ENCODE results near the gene DCDC2C. TPM values are rescaled to one million over a fixed set of nuclear protein-coding genes. Genes with fewer than 3 reads are reported as not detected.

The DCDC2C gene
- polyA plus RNA-seq, 1 donor from 2014 or later = not detected

DNA sequence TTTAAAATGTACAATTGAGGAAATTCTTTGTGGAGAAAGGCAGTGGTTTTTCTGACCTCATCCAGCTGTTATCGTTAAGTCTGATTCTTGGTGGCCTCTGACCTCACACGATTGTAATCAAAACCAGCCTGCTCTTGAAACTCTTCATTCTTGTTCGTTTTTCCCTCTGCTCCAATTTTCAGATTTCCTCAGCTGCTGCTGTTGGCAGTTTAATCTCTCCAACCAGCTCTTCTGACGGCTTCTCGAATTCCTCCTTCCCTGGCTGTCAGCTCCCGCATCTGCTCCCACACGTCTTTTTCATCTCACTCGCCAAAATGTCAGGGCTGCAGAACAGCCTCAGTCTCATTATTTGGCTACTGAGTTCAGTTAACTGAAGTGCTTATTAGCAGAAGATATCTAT is 136.1 kb downstream of the DCDC2C start:
- H3K4me3 ChIP-seq (ENCODE audit: low read length) = no peak overlapping the region
- H3K4me2 ChIP-seq (ENCODE audit: low read length) = no peak overlapping the region
- TF ChIP-seq EZH2 (IDR thresholded peaks at IDR 0.05; ENCODE audit: borderline replicate concordance, insufficient read depth, low read length, poor library complexity, severe bottlenecking) = no peak
- TF ChIP-seq EP300 (conservative IDR thresholded peaks at IDR 0.05; ENCODE audit: poor library complexity, severe bottlenecking) = no peak
- TF ChIP-seq, protein P1, sequence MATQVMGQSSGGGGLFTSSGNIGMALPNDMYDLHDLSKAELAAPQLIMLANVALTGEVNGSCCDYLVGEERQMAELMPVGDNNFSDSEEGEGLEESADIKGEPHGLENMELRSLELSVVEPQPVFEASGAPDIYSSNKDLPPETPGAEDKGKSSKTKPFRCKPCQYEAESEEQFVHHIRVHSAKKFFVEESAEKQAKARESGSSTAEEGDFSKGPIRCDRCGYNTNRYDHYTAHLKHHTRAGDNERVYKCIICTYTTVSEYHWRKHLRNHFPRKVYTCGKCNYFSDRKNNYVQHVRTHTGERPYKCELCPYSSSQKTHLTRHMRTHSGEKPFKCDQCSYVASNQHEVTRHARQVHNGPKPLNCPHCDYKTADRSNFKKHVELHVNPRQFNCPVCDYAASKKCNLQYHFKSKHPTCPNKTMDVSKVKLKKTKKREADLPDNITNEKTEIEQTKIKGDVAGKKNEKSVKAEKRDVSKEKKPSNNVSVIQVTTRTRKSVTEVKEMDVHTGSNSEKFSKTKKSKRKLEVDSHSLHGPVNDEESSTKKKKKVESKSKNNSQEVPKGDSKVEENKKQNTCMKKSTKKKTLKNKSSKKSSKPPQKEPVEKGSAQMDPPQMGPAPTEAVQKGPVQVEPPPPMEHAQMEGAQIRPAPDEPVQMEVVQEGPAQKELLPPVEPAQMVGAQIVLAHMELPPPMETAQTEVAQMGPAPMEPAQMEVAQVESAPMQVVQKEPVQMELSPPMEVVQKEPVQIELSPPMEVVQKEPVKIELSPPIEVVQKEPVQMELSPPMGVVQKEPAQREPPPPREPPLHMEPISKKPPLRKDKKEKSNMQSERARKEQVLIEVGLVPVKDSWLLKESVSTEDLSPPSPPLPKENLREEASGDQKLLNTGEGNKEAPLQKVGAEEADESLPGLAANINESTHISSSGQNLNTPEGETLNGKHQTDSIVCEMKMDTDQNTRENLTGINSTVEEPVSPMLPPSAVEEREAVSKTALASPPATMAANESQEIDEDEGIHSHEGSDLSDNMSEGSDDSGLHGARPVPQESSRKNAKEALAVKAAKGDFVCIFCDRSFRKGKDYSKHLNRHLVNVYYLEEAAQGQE (IDR thresholded peaks at IDR 0.05; ENCODE audit: borderline replicate concordance) = no peak
- no peak for TF ChIP-seq SMC3 (conservative IDR thresholded peaks at IDR 0.05; ENCODE audit: poor library complexity)
- TF ChIP-seq CTCF (IDR thresholded peaks at IDR 0.05; ENCODE audit: poor library complexity, severe bottlenecking) = no peak
- no peak for TF ChIP-seq POLR2AphosphoS5 (IDR thresholded peaks at IDR 0.05)
- TF ChIP-seq MXI1 (conservative IDR thresholded peaks at IDR 0.05; ENCODE audit: poor library complexity, severe bottlenecking) = no peak
- TF ChIP-seq TAF1 (IDR thresholded peaks at IDR 0.05; ENCODE audit: low read depth) = no peak
- no peak for TF ChIP-seq RAD21 (conservative IDR thresholded peaks at IDR 0.05)
- H3K79me2 ChIP-seq (replicated peaks; ENCODE audit: insufficient read depth, low read length) = no peaks in the 10 kb centered on the region
- H3K9me2 ChIP-seq (ENCODE audit: insufficient read depth, low read length) = no peaks in the 10 kb centered on the region
- H3K27ac ChIP-seq (ENCODE audit: low read length) = no peak overlapping the region
- no peak overlapping the region for H3K9ac ChIP-seq (ENCODE audit: low read length)
- H2AFZ ChIP-seq (ENCODE audit: low read depth, low read length) = no peak overlapping the region
- no peaks in the 10 kb centered on the region for H3K9me3 ChIP-seq (ENCODE audit: low read length)
- no peaks in the 10 kb centered on the region for H3K27me3 ChIP-seq (ENCODE audit: insufficient read depth, low read depth, low read length)
- no peaks in the 10 kb centered on the region for H3F3A ChIP-seq (ENCODE audit: insufficient read depth, low read length, poor library complexity, severe bottlenecking)
- no peaks in the 10 kb centered on the region for H3K36me3 ChIP-seq (ENCODE audit: insufficient read depth, low read length)
- no peaks in the 10 kb centered on the region for H4K20me1 ChIP-seq (ENCODE audit: insufficient read depth)

DNA sequence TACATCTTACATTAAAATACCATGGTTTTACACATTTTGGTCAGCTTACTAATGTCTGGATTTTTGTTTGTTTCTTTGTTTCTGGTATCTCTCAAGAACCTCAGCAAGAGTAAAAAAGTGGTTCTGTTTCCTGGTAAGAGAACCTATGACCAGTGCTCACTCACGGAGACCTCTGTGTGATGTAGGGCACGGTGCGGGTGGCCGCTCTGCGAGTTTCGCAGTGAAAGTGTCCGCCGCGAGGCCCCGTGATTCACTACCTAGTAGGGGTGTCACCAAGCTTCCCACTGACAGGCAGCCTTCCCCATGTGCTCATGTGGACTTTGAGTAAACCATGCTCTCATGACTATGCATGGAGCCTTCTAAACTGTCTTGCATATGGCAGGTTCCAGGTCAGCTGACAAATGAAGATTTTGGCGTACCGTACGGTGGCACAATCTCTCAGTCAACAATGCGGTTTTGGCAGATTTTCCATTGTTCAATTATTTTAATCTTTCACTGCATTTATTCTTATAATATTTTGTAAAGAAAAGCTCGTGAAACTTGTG is 137.3 kb downstream of the DCDC2C start:
- H3K36me3 ChIP-seq (ENCODE audit: insufficient read depth, low read length) = no peaks in the 10 kb centered on the region
- no peak for TF ChIP-seq SMC3 (conservative IDR thresholded peaks at IDR 0.05; ENCODE audit: poor library complexity)
- no peak for TF ChIP-seq CTCF (IDR thresholded peaks at IDR 0.05; ENCODE audit: poor library complexity, severe bottlenecking)
- no peak for TF ChIP-seq EP300 (conservative IDR thresholded peaks at IDR 0.05; ENCODE audit: poor library complexity, severe bottlenecking)
- no peak for TF ChIP-seq TAF1 (IDR thresholded peaks at IDR 0.05; ENCODE audit: low read depth)
- TF ChIP-seq, protein P1 (IDR thresholded peaks at IDR 0.05; ENCODE audit: borderline replicate concordance) = no peak
- TF ChIP-seq EZH2 (IDR thresholded peaks at IDR 0.05; ENCODE audit: borderline replicate concordance, insufficient read depth, low read length, poor library complexity, severe bottlenecking) = no peak
- no peak for TF ChIP-seq POLR2AphosphoS5 (IDR thresholded peaks at IDR 0.05)
- TF ChIP-seq RAD21 (conservative IDR thresholded peaks at IDR 0.05) = no peak
- no peak for TF ChIP-seq MXI1 (conservative IDR thresholded peaks at IDR 0.05; ENCODE audit: poor library complexity, severe bottlenecking)
- no peaks in the 10 kb centered on the region for H3K9me2 ChIP-seq (ENCODE audit: insufficient read depth, low read length)

More for the DNA sequence above, 137.3 kb downstream of the DCDC2C start:
- no peaks in the 10 kb centered on the region for H3K27me3 ChIP-seq (ENCODE audit: insufficient read depth, low read depth, low read length)
- no peak overlapping the region for H3K4me3 ChIP-seq (ENCODE audit: low read length)
- H4K20me1 ChIP-seq (ENCODE audit: insufficient read depth) = no peaks in the 10 kb centered on the region
- no peak overlapping the region for H3K27ac ChIP-seq (ENCODE audit: low read length)
- H3K79me2 ChIP-seq (replicated peaks; ENCODE audit: insufficient read depth, low read length) = no peaks in the 10 kb centered on the region
- H3K4me2 ChIP-seq (ENCODE audit: low read length) = no peak overlapping the region
- no peak overlapping the region for H2AFZ ChIP-seq (ENCODE audit: low read depth, low read length)
- no peak overlapping the region for H3K9ac ChIP-seq (ENCODE audit: low read length)
- no peaks in the 10 kb centered on the region for H3K9me3 ChIP-seq (ENCODE audit: low read length)
- no peaks in the 10 kb centered on the region for H3F3A ChIP-seq (ENCODE audit: insufficient read depth, low read length, poor library complexity, severe bottlenecking)
